PFSK-1 (cell line): ENCODE measurements around the gene MAP3K7.

Source experiments
- FOXP2 ChIP-seq: optimal IDR thresholded peaks from 2 replicates; pipeline ENCODE3; 2011; ENCODE audit warnings: borderline replicate concordance, control low read depth, inconsistent platforms; ENCODE audit not compliant: insufficient read depth; ENCODE audit errors: extremely low read length, extremely low read depth
- POLR2AphosphoS5 ChIP-seq: IDR thresholded peaks from 2 replicates; pipeline ENCODE4 v1.6.1; 2012; ENCODE audit warnings: low read depth, mild to moderate bottlenecking, control low read depth, low read length, moderate library complexity
- SIN3A ChIP-seq: IDR thresholded peaks from 2 replicates; pipeline ENCODE4 v1.6.1; 2012; ENCODE audit warnings: mild to moderate bottlenecking, low read length, moderate library complexity, borderline replicate concordance; ENCODE audit not compliant: insufficient read depth
- TAF1 ChIP-seq: IDR thresholded peaks from 2 replicates; pipeline ENCODE4 v1.6.1; 2012; ENCODE audit warnings: low read length, control low read depth, borderline replicate concordance; ENCODE audit not compliant: insufficient read depth
- TF ChIP-seq, protein P1 (sequence below), 2 experiments: IDR thresholded peaks; 2 replicates each; pipeline versions ENCODE4 v1.6.1 to v1.8.0; 2011 to 2012; ENCODE audit warnings: low read depth in 2 of 2, low read length in 2 of 2, control low read depth in 1 of 2, inconsistent platforms in 1 of 2, mild to moderate bottlenecking in 1 of 2, moderate library complexity in 1 of 2; ENCODE audit not compliant: insufficient read depth in 1 of 2

The MAP3K7 gene

DNA sequence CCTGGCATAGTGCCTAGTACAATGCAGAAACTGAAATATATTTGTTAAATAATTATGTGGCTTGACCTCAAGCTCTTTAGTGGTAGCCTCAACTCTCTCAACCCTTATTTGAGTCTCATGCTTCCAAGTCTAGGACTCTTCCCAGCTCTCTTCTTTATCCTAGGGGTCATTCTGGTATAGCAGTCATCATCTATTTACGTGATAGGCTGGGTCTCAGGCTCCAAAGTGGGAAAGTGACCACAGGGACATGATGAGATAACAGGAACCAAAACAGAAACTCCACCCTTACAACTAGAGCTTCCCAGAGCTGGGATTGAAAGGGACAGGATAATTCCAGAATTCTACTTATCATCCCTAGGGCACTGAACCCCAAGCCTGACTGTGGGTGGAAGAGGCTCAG is 17.7 kb upstream of the MAP3K7 start:
- TF ChIP-seq TAF1: no peak
- TF ChIP-seq FOXP2: no peak
- TF ChIP-seq SIN3A: no peak
- no peak for TF ChIP-seq POLR2AphosphoS5
- TF ChIP-seq, protein P1, sequence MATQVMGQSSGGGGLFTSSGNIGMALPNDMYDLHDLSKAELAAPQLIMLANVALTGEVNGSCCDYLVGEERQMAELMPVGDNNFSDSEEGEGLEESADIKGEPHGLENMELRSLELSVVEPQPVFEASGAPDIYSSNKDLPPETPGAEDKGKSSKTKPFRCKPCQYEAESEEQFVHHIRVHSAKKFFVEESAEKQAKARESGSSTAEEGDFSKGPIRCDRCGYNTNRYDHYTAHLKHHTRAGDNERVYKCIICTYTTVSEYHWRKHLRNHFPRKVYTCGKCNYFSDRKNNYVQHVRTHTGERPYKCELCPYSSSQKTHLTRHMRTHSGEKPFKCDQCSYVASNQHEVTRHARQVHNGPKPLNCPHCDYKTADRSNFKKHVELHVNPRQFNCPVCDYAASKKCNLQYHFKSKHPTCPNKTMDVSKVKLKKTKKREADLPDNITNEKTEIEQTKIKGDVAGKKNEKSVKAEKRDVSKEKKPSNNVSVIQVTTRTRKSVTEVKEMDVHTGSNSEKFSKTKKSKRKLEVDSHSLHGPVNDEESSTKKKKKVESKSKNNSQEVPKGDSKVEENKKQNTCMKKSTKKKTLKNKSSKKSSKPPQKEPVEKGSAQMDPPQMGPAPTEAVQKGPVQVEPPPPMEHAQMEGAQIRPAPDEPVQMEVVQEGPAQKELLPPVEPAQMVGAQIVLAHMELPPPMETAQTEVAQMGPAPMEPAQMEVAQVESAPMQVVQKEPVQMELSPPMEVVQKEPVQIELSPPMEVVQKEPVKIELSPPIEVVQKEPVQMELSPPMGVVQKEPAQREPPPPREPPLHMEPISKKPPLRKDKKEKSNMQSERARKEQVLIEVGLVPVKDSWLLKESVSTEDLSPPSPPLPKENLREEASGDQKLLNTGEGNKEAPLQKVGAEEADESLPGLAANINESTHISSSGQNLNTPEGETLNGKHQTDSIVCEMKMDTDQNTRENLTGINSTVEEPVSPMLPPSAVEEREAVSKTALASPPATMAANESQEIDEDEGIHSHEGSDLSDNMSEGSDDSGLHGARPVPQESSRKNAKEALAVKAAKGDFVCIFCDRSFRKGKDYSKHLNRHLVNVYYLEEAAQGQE (IDR thresholded peaks at IDR 0.05; ENCODE audit: insufficient read depth in 1 of 2, low read depth in 2 of 2, low read length in 2 of 2): no peak

DNA sequence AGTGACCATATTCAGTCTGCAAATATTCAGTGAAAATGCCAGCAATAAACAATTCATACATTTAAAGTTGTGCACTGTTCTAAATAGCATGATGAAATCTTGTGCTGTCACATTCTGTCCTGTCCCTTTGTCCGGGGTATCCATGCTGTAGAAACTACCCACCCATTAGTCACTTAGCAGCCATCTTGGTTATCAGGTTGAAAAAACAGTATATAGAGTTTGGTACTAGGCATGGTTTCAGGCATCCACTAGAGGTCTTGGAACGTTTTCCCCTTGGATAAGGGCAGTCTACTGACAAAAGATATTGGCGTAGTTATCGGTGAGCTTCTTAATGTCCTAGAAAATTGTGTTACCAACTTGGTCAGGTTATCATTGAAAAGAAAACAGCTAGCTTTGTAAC is 12.3 kb upstream of the MAP3K7 start:
- TF ChIP-seq SIN3A (no peak), TAF1 (no peak), FOXP2 (no peak), POLR2AphosphoS5 (no peak)
- TF ChIP-seq, protein P1 (IDR thresholded peaks at IDR 0.05; ENCODE audit: insufficient read depth in 1 of 2, low read depth in 2 of 2, low read length in 2 of 2): no peak

DNA sequence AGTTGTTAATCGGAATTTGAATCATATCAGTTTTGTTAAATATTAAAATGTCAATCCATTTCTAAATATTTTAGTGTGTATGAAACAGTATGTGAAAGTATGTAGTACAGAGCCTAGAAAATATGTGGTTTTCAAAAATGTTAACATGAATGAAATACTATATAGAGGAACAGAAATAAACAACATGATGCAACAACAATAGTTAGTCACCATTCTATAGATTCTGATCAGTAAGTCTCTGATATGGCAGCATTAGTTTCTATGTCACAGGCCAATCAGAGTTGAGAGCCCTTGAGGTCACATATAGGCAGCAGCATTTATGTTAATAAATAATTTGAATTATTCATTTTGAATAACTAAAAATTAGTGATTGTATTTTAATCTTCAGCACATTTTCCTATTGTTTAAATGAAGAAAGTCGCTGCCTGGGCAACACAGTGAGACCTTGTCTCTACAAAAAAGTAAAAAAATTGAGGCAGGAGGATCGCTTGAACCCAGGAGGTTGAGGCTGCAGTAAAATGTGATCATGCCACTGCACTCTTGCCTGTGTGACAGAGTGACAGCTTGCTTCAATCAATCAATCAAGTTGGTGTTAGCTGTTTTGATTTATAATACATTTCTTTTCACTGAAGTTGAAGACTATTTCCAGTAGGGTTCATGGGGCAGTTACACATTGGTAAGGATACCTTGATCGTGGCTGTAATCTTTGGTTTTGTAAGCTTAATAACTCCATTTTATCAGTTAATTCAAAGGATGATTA is 11.5 kb upstream of the MAP3K7 start:
- TF ChIP-seq POLR2AphosphoS5: no peak
- TF ChIP-seq SIN3A: no peak
- TF ChIP-seq TAF1: no peak
- TF ChIP-seq FOXP2: no peak
- TF ChIP-seq, protein P1 (IDR thresholded peaks at IDR 0.05; ENCODE audit: insufficient read depth in 1 of 2, low read depth in 2 of 2, low read length in 2 of 2): no peak

GRCh38 chr6:90596967-90597539 is 10.2 kb upstream of the MAP3K7 start:
- TF ChIP-seq, protein P1 (IDR thresholded peaks at IDR 0.05; ENCODE audit: insufficient read depth in 1 of 2, low read depth in 2 of 2, low read length in 2 of 2): no peak
- TF ChIP-seq TAF1: no peak
- TF ChIP-seq FOXP2: no peak
- TF ChIP-seq POLR2AphosphoS5: no peak
- no peak for TF ChIP-seq SIN3A
